GM21619 (cell line): Measurements from ENCODE around the gene MRPL10.

Experiments used
- ATAC-seq: cut with Tn5 transposase; IDR thresholded peaks from one replicate; pipeline ENCODE4 v1.9.1; 2021; ENCODE audit not compliant: unreplicated experiment

The MRPL10 gene

DNA sequence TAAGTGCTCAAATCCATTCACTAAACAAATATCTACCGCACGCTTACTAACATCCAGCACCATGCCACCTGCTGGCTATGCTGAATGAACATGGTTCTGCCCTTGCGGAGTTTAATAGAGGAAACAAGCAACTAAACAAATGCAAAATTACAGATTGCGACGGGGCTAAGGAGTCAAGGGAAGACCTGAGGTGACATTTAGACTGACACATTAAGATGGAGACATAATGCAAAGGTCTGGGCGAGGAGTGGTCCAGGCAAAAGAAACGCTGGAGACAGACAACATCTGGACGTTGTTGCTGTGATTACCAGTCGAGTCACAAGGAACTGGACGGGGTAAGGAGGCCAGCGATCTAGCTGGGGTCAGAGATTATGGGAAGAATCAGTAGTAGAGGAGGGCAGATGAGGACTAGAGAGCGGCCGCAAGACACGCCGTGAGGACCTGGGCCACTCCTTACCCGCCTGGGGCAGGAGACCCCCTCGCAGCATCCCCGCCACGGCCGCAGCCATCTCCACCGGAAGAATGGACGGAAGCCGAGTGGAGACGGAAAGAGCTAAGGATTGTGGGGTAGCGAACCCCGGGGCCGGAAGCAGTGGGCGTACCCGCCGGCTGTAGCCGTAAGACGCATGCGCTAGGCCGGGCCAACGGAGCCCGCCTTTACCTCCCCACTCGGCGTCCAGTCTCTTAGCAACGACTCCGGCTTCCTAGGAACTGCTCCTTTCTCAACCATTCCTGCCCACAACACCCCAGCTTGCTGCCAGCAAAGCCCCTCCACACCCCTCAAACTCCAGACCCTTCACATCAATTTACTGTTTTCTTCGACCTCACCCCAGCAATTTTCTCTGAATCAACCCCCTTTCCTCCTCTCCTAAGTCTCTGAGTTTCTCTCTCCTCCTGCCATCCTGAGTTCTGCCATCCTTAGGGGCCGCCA, at the start of gene MRPL10, which contains the start of gene LRRC46:
TSS of gene MRPL10 (minus strand) at position 539 of the 931 bp plus-strand sequence. CDS start at position 509, 30 bp downstream.
TSS of gene LRRC46 (plus strand) at position 668 of the 931 bp plus-strand sequence. CDS start 320 bp downstream, outside the sequence.
- peak; percentile 73 for ATAC-seq

DNA sequence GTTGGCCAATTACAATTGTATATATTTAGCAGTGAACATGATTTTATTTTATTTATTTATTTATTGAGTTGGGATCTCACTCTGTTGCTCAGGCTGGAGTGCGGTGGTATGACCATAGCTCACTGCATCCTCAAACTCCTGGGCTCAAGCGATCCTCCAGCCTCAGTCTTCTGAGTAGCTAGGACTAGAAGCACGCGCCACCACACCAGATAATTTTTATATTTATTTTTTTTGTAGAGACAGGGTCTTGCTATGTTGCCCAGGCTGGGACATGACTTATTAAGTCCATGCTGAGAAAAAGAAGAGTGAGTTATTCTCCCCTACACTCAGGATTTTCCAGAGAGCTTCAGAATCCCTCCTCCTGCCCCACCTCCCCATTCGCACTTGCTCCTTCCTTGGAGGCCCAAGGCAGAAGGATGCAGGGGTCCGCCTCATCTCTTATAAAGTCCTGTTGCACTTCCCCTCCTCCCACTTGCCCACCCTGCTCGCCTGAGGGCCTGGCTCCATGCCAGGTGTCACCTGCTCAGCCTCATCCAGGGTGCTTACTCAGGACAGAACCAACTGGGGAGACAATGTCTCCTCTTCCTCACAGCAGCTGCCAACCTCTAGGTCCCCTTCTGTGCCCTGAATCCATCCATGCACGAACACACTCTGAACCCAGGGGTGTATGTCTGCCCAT, 48.6 kb upstream of the MRPL10 start:
- no peak for ATAC-seq

DNA sequence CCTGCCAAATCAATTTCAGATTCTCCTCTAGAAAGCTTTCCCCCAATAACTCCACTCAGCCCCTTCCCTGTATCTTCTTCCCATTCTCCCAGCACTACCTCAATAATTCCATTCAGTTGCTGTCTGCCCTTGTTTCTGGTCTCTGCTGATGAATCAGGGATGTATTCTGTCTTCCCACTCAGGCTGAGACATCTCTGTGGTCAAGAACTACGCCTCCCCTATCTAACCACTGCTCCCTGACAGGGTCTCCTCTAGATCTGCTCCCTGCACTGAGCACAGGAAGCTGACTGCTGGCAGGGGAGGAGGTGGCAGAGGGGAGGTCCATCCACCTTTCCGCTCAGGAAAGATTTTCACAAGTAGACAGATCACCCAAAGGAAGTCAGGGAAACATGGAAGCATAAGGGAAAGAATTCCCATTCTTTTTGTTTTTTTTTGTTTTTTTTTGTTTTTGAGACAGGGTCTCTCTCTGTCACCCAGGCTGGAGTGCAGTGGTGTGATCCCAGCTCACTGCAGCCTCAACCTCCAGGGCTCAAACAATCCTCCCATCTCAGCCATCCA, 47.8 kb upstream of the MRPL10 start:
- no peak for ATAC-seq

DNA sequence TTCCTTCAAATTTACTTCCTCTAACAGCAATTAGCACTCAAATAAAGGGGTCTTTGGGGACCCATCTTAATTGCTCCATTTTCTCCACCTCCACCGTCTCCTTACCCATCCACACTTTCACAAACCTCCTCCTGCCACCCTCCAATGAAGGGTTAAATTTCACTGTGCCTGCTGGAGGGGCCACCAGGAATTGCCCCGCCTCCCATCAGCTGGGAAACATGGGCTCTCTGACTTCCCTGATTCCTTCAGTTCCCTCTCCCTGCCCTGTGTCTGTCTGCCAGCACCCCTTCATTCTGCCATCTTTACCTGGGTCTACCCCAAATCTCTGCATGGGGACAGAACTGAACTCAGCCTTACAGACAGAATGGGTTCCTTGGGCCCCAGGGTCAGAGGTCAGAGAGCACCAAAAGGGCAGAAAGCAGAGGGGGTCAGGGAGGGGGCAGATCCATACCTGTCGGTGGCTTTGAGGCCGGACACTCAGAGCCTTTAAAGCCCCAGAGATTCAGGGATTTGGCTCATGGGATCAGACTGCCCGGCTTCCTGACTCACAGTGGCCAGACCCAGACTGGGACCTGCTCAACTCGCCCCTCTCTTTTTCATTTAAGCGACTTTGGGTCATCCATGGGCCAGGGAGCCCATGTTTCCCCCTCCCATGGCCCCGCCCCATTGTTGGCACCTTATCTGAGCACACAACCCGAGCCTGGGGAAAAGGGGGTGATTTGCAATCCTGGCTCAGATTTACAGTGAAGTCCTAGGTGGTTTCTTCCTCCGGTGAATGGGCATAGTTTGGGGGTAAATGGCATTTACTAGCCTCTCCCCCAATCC, 47.1 kb upstream of the MRPL10 start:
- ATAC-seq = no peak

DNA sequence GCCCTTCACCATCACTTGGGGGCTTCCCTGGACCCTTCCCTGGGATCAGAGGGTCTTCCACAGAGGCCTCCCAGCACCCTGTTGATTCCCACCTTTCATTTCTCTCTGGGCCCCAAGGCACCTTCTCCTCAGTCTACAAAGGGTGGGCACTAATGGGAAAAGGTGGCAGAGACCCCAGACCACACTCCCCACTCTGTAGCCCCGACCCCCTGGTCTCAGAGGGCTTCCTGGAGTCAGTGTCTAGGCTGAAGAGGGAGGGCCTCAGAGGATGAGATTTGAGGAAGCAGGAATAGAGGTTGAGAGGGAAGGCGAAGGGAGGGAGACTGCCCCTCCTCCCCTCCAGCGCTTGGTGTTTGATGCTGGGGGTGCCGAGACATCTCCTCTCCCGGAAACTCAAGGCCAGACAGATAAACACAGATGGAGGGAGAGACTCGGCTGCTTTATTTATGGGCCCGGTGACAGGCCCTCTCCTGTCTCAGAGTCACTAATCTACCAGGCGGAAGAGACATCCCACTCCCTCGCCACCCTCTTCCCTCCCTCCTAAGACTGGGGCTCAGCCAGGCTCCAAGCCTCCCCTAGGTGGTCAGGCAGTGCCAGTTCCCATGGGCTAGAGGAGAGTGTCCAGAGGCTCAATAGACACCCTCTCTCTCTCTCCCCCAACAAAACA, 46.2 kb upstream of the MRPL10 start:
- no peak for ATAC-seq

DNA sequence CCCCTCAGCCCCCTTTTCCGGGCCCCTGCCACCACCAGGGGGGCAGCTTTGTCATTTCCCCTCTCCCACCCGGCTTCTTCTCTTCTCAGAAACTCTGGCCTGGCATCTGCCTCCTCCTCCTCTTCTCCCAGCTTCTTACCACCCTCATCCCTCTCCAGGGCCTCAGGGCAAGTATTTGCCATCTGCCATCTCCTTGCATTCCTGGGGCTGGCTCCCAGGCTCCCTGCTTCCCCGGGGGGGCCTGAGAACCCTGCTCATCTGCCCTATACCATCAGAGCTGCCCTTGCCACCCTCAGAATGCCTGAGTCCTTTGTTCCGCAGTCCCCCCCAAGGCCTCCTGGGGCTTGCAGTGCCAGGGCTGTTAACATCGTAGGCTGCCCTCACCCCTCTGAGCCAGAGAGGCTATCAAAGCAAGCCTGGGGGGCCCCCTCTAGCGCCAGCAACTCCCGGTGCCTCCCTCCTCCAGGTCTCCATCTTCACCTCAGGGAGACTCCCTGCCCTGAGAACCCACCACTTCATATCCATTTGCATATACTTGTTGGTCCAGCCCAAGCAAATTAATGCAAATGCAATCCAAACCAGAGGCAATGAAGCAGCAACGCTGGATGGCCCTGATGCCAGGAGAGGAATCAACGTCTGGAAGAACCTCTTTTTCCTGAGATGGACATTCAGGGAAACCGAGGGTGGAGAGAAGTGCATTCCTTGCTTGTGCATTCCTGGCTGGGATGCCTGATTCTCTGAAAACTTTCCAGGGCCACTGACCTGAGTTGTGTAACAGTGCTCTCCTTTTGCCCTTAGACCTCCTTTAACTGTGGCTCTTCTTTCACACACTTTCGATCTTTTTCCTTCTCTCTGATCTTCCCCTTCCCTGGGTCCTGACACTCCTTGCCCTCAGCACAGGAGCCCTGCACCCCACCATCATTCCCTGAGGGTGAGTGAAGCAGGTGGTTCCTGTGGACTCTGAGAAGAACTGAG, 44.0 kb upstream of the MRPL10 start:
- ATAC-seq = no peak

DNA sequence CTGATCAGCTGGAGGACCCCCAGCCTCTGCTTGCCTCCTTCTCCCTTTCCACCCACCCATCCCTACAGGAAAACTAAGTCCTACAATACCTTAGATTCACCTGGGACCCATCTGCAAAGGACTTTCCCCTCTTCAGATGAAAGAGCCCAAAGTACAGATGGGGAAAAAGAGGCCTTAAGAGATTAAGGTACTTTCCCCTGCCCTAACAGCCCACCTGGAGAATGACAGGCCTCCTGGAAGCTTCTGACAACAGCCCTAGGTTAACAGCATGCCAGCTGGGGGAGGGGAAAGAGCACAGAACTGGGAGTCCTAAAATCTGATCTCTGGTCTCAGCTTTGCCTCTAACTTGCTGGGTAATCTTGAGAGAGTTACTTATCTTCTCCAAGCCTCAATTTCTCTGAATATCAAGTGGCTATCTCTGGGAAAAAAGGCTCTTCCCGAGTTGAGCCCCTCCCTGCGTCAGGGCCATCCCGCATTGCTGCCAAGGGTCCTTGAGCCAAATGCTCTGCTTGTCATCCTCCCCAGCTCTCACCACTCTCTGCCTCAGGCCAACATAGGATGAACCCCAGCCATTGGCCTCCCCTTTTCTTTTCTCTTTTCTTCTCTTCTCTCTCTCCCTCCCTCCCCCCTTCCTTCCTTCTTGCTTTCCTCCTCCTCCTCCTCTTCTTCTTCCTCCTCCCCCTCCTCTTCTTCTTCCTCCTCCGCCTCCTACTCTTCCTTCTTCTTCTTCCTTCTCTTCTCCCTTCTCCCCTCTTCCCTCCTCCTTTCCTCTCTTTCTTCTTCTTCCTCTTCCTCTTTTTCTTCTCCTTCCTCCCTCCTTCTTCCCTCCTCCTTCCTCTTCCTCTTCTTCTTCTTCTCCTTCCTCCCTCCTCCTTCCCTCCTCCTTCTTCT, 42.1 kb upstream of the MRPL10 start:
- no peak for ATAC-seq

DNA sequence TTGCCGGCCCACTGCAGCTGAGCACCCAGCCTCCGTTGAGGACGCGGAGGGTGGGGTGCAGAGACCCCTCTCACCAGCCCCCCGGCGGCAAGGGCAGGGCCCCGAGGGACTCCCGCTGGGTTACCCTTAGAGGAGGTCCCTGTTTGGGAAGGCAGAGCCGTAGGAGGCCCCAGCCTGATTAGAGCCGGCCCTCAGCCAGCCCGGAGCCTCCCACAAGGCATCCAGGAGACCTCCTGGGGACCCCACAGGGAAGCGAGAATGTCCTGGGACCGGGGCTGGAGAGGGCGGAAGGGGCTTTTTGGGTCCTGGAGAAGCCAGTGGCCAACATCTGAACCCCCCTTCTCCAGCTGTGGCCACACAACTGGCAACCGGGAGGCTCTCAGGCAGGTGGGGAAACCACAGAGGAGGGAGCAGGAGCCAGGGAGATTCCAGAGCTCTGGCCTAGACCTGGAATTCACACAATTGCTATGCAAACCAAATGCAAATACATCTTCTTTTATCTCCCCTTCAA, 41.4 kb upstream of the MRPL10 start:
- ATAC-seq = no peak

DNA sequence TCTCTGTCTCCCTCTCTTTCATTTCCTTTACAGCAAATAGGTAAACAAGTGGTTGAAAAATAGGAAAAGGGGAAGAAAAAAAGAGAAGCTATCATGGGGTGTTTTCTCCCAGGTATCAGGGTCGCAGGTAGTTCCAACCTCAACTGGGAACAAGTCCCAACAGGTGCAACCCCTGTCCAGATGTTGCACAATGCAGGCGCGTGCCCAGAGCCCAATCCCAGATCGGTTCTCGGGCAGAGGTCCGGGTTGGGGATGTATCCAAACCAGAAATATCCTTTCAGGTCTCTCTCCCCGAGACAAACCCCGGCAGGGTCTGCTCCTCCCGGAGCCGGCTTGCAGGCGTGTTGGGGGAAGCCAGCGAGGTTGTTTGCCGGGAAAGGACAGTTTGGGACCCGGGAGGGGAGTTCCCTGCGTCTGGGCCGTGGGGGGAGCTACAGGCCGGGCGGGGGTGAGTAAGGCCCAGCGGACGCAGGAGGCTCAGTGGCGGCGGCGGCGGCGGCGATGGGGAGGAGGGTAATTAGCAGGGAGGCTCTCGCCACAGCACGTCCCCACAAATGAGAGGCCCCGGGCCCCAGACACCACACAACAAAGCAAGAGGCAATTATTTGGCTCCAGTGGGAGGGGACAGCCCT, 40.8 kb upstream of the MRPL10 start:
- no peak for ATAC-seq

DNA sequence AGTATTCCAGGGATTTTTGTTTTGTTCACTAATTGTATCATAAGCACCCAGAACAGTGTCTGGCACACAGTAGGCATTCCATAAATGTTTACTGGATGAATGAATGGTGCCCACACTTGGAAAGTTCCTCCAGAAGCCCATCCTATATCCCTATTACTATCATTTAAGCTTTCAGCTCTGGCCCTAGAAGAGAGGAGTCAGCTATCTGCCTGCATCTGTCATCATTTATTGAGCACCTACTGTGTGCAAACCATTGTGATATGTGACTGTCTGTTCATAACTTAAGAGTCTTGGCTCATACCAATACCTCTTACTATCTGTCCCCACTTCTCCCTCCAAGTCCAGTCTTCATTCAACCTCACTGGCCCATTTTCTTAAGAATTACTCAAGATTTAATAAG, 39.7 kb upstream of the MRPL10 start:
- ATAC-seq = no peak

DNA sequence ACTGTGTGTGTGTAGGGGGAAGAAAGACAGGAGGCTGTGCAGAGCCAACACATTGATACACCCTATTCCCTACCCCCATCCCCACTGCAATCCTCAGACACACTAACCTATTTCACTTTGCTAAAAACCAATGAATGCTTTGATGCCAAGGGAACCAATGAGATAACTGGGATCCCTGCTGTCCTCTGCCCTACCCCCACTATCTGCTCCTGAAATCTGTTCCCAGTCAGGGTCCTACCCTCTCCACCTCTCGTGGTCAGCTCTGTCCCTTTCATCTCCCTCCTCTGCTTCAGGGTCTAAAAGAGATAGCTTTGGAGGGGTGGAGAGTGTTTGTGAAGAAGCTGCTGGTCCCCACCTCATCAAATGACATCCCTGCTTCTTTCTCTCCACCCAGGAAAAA, 38.7 kb upstream of the MRPL10 start:
- no peak for ATAC-seq

DNA sequence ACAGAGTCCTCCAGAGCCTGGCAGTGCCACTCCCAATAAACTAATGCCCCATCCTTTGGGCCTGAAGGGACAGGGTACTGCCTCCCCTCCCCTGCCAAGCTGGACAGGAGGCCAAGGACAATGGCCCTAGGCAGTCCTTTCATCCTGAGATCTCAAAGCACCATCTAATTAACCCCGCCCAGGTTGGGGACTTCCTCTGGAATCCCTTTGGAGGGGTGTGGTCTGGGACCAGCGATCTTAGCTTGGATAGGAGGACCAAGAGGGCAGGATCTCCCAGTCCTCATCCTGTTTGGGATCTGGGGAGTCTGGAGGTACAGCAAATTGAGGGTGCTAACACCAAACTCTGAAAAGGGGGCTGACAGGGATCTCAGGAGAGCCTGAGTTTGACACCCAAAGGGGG, 37.8 kb upstream of the MRPL10 start:
- no peak for ATAC-seq

DNA sequence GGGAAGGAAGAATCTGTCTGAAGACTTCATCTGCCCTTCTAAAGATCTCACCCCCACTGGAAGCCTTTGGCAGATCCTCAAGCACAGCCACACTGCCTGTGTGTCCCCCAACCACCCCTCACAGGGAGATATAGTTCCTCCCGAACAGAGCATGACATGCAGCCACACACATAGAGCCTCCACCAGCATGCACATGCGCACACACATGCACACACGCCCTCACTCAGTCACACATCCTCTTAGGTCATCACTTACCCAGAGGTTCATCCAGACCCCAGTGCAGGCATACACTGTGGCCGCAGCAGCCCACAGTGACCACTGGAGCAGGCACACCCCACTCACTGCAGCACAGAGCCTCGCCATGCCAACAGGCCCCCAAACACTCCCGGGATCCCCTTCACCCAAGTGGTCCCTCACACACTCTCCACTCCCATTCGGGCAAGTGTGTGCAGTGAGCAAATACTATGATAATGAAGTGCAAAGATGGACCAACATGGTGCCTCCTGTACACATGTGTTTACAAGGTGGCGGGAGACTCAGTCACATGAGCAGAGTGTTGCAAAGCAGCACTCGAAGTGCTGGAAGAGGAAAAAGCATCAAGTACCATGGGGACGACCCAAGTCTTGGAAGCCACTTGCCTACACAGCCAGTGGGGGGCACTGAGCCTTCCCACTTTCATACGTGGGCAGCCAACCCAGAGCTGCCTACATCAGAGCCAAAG, 36.6 kb upstream of the MRPL10 start:
- no peak for ATAC-seq

DNA sequence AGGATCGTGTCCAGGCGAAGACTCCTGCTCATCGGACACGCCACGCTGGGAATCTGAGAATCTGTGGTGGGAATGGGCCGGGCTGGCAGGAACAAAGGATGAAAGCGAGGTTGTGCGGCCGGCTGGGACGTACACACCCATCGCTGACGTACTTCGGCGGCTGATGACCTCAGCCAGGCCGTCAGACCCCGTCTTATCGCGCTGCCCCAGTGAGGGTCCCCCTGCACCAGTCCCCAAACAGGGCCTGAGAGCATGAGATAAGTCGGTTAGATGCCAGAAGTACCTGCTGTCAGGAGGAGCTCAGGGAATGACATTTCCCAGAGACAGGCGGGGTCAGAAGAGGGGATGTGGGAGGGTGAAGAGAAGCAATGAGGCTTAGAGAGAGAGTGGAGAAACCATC, 35.6 kb upstream of the MRPL10 start:
- no peak for ATAC-seq

DNA sequence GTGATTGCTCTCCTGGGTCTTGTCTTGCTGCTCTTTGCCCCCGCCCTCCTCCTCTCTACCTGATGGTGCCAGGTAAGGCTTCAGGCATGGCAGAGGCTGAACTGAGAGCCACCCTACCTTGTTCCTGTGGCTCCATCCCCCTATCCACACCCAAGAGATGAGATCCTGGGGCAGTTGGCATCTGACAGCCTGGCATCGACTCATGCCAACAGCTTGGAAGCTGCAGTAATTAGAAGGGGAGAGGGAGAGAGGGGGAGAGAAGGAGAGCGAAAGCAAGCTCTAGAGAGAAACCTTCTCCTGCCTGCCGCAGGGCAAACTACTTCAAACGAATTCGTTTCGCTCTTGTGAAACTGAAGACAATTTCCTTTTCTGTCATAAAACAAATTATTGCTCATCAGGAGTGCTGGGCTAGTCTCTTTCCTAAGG, 33.5 kb upstream of the MRPL10 start:
- no peak for ATAC-seq

DNA sequence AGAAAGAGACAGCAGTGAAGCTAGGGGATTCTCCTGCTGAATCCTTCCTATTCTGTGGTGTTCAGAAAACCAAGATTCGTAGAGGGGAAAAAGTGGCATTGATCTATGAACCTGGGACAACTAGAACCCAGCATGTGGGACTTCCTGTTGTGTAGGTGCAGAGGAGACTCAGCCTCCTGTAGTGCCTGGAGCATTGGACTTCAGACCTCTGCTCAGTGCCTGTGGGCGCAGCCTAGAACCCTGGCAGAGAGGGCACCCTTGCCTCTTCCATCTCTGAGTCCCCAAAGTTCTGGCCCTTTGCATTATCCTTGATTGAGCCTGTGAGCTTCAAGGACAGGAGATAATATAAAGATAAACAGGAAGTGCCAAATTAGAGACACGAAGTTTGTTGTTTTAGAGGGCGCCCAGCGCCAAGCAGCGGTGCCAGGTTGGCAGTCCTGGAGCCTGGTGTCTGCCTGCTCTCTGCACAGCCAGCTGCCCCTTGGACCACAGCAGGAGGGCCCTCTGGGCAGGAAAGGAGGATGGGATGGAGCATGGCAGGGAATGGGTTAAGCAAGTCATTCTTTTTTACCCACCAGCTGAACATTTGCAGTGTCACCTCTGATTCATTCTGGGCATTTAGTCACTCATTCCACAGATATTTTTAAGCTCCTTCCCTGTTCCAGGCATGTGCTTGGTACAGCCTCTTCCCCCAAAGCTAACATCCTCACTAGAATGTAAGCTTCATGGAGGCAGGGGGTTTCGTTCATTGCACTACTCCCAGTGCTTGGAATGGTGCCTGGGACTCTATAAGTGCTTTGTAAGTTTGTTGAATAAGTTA, 31.5 kb upstream of the MRPL10 start:
- ATAC-seq = no peak
